Measurements from ENCODE around the gene ANGPTL5. TPM values are rescaled to one million over a fixed set of nuclear protein-coding genes. Genes with fewer than 3 reads are reported as not detected.

Gene ANGPTL5
- total and polyA plus RNA-seq, 10 donors, result not detected

DNA sequence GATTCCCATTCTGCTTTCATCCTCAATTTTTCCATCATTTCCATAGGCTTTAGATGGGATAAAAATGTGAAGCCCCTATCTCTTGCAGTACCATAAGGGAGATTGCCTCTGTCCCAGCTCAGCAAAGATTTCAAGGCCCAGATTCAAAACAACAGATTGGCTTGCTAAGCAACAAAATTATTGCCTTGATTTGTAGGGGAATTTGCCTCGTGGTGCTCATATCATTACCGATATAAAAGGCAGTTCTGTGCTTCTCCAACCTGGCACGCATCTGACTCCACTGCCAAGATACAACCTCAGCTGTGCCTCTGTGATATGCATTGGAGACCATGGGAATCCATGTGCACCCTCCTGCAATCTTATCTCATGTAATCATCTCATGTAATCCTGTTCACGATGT is 26.6 kb downstream of the ANGPTL5 start:
- TF ChIP-seq POLR2A (IDR thresholded peaks at IDR 0.05) (no peak), POLR2AphosphoS5 (IDR thresholded peaks at IDR 0.05) (no peak)
- TF ChIP-seq, protein P1, sequence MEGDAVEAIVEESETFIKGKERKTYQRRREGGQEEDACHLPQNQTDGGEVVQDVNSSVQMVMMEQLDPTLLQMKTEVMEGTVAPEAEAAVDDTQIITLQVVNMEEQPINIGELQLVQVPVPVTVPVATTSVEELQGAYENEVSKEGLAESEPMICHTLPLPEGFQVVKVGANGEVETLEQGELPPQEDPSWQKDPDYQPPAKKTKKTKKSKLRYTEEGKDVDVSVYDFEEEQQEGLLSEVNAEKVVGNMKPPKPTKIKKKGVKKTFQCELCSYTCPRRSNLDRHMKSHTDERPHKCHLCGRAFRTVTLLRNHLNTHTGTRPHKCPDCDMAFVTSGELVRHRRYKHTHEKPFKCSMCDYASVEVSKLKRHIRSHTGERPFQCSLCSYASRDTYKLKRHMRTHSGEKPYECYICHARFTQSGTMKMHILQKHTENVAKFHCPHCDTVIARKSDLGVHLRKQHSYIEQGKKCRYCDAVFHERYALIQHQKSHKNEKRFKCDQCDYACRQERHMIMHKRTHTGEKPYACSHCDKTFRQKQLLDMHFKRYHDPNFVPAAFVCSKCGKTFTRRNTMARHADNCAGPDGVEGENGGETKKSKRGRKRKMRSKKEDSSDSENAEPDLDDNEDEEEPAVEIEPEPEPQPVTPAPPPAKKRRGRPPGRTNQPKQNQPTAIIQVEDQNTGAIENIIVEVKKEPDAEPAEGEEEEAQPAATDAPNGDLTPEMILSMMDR (IDR thresholded peaks at IDR 0.05 in 8 of 11, conservative IDR thresholded peaks at IDR 0.05 in 3 of 11), result no peak
- no peaks in the 10 kb centered on the region for H3K4me1 ChIP-seq

GRCh38 chr11:101885631-101886030 is 30.7 kb downstream of the ANGPTL5 start:
- no peak for DNase-seq
- intact Hi-C loops (cut with DNase I; ENCODE audit: low total_unique reads), result no loop called here
- whole genome bisulfite sequencing, 5 donors, result 78 to 87% (median 84%) methylated on average over 4 of the region's 4 CpGs
- no peak overlapping the region for H3K27ac ChIP-seq
- TF ChIP-seq, protein P1 (IDR thresholded peaks at IDR 0.05 in 8 of 11, conservative IDR thresholded peaks at IDR 0.05 in 3 of 11), result no peak
- no peak for TF ChIP-seq POLR2A (IDR thresholded peaks at IDR 0.05)
- no peak for TF ChIP-seq POLR2AphosphoS5 (IDR thresholded peaks at IDR 0.05)
- no peaks in the 10 kb centered on the region for H3K9me3 ChIP-seq
- no peaks in the 10 kb centered on the region for H3K36me3 ChIP-seq
- no peaks in the 10 kb centered on the region for H3K4me1 ChIP-seq
- no peak overlapping the region for H3K4me3 ChIP-seq
- H3K27me3 ChIP-seq (replicated peaks in 1 of 7), result peaks cover 0 to 4% (median 0%) of the 10 kb centered on the region in 7 donors

More for the DNA sequence above, 26.6 kb downstream of the ANGPTL5 start:
- DNase-seq, result no peak
- Histone ChIP-seq H3K9me3 (no peaks in the 10 kb centered on the region), H3K36me3 (no peaks in the 10 kb centered on the region), H3K4me3 (no peak overlapping the region), H3K27me3 (replicated peaks in 1 of 7) (no peaks in the 10 kb centered on the region), H3K27ac (no peak overlapping the region)
- 78 to 82% (median 80%) methylated on average over 4 of the region's 4 CpGs for WGBS, 5 donors
- intact Hi-C loops (cut with DNase I; ENCODE audit: low total_unique reads), result no loop called here

GRCh38 chr11:101881586-101881985 is 34.7 kb downstream of the ANGPTL5 start:
- intact Hi-C loops (cut with DNase I; ENCODE audit: low total_unique reads), result no loop called here
- DNase-seq, result no peak
- no peak overlapping the region for H3K4me3 ChIP-seq
- H3K27me3 ChIP-seq (replicated peaks in 1 of 7), result peaks cover 0 to 4% (median 0%) of the 10 kb centered on the region in 7 donors
- no peaks in the 10 kb centered on the region for H3K36me3 ChIP-seq
- no peak overlapping the region for H3K27ac ChIP-seq
- no peaks in the 10 kb centered on the region for H3K4me1 ChIP-seq
- WGBS, 5 donors, result 81 to 89% (median 86%) methylated on average over 2 of the region's 2 CpGs
- no peak for TF ChIP-seq POLR2A (IDR thresholded peaks at IDR 0.05)
- TF ChIP-seq, protein P1 (IDR thresholded peaks at IDR 0.05 in 8 of 11, conservative IDR thresholded peaks at IDR 0.05 in 3 of 11), result no peak
- TF ChIP-seq POLR2AphosphoS5 (IDR thresholded peaks at IDR 0.05), result no peak
- H3K9me3 ChIP-seq, result no peaks in the 10 kb centered on the region

DNA sequence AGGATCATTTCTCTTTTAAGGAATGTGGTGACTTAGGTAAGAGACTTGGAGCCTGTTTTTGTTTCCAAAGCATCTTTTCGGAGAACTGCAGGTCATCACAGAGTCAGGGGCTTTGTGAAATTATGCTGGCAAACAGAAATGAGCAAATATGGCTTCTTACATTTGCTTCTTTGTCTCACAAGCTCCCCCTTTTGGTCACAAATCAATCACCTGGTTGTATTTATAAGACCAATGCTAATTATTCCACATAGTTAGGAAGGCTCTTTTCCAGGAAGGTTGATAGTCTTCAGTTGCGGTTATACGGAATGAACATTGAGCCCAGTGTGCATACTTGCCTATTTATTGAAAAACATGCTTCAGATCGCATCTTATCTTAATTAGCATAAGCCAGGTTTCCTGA is 36.1 kb downstream of the ANGPTL5 start:
- H3K27ac ChIP-seq, result no peak overlapping the region
- intact Hi-C loops (cut with DNase I; ENCODE audit: low total_unique reads), result no loop called here
- no peaks in the 10 kb centered on the region for H3K36me3 ChIP-seq
- no peak overlapping the region for H3K4me3 ChIP-seq
- no peaks in the 10 kb centered on the region for H3K4me1 ChIP-seq
- WGBS, 5 donors, result 76 to 84% (median 81%) methylated on average over 4 of the region's 4 CpGs
- peaks cover 0 to 4% (median 0%) of the 10 kb centered on the region in 7 donors for H3K27me3 ChIP-seq (replicated peaks in 1 of 7)
- TF ChIP-seq, protein P1 (IDR thresholded peaks at IDR 0.05 in 8 of 11, conservative IDR thresholded peaks at IDR 0.05 in 3 of 11), result peak in 1 of 11 experiments; percentile 10
- no peak for TF ChIP-seq POLR2AphosphoS5 (IDR thresholded peaks at IDR 0.05)
- no peak for DNase-seq
- H3K9me3 ChIP-seq, result no peaks in the 10 kb centered on the region
